IMR-90 (cell line): ENCODE data around the gene SEMA3C.

Experiments
- FOS ChIP-seq: fragments of 150-350 bp; IDR thresholded peaks from 2 replicates; pipeline ENCODE4 v1.6.1; 2016; ENCODE audit warnings: low read depth, low read length
- POLR2A ChIP-seq: IDR thresholded peaks from 2 replicates; pipeline ENCODE4 v1.6.1; 2012; ENCODE audit warnings: mild to moderate bottlenecking, low read depth, low read length
- TF ChIP-seq, protein P1 (sequence below): conservative IDR thresholded peaks from 2 replicates; pipeline ENCODE4 v1.5.1; 2012; ENCODE audit warnings: mild to moderate bottlenecking, low read depth, low read length, improper control_type of control experiment

GRCh38 chr7:80943342-80943741, 24.5 kb upstream of the SEMA3C start:
- TF ChIP-seq FOS (no peak), POLR2A (no peak)
- TF ChIP-seq, protein P1, sequence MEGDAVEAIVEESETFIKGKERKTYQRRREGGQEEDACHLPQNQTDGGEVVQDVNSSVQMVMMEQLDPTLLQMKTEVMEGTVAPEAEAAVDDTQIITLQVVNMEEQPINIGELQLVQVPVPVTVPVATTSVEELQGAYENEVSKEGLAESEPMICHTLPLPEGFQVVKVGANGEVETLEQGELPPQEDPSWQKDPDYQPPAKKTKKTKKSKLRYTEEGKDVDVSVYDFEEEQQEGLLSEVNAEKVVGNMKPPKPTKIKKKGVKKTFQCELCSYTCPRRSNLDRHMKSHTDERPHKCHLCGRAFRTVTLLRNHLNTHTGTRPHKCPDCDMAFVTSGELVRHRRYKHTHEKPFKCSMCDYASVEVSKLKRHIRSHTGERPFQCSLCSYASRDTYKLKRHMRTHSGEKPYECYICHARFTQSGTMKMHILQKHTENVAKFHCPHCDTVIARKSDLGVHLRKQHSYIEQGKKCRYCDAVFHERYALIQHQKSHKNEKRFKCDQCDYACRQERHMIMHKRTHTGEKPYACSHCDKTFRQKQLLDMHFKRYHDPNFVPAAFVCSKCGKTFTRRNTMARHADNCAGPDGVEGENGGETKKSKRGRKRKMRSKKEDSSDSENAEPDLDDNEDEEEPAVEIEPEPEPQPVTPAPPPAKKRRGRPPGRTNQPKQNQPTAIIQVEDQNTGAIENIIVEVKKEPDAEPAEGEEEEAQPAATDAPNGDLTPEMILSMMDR = no peak
